Neural progenitor cell (in vitro differentiated cells): ENCODE measurements around the gene TTLL10.

Source experiments
- EZH2 ChIP-seq: fragments of 200-600 bp; sonication (generic); IDR thresholded peaks from 2 replicates; pipeline ENCODE4 v1.6.1; 2017; ENCODE audit warnings: antibody characterized with exemption, mild to moderate bottlenecking, moderate library complexity
- EZH2phosphoT487 ChIP-seq: fragments of 200-600 bp; sonication (generic); IDR thresholded peaks from 2 replicates; pipeline ENCODE4 v1.6.1; 2017; ENCODE audit warnings: antibody characterized with exemption
- TF ChIP-seq, protein P1 (sequence below): fragments of 200-600 bp; sonication (generic); IDR thresholded peaks from 2 replicates; pipeline ENCODE4 v1.5.1; 2017; ENCODE audit warnings: antibody characterized with exemption, mild to moderate bottlenecking

GRCh38 chr1:1129381-1129821 lies 44.3 kb upstream of the TTLL10 start:
- TF ChIP-seq, protein P1, sequence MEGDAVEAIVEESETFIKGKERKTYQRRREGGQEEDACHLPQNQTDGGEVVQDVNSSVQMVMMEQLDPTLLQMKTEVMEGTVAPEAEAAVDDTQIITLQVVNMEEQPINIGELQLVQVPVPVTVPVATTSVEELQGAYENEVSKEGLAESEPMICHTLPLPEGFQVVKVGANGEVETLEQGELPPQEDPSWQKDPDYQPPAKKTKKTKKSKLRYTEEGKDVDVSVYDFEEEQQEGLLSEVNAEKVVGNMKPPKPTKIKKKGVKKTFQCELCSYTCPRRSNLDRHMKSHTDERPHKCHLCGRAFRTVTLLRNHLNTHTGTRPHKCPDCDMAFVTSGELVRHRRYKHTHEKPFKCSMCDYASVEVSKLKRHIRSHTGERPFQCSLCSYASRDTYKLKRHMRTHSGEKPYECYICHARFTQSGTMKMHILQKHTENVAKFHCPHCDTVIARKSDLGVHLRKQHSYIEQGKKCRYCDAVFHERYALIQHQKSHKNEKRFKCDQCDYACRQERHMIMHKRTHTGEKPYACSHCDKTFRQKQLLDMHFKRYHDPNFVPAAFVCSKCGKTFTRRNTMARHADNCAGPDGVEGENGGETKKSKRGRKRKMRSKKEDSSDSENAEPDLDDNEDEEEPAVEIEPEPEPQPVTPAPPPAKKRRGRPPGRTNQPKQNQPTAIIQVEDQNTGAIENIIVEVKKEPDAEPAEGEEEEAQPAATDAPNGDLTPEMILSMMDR: no peak
- no peak for TF ChIP-seq EZH2phosphoT487
- no peak for TF ChIP-seq EZH2
